Measurements from ENCODE around the gene MYO6.
"Not testable (repeated sequence)": the region's sequence is repeated elsewhere in the genome, so short reads cannot be mapped to it uniquely, and the experiment has no call there.

The MYO6 gene

GRCh38 chr6:75893776-75894152 lies 144.7 kb downstream of the MYO6 start:
- peak; percentile 66 for DNase-seq

- DNase-seq, result no peak
Measured at GRCh38 chr6:75896526-75896925, 147.5 kb downstream of the MYO6 start.

- DNase-seq, result not testable (repeated sequence)
Measured at GRCh38 chr6:75900216-75900615, 151.2 kb downstream of the MYO6 start.

- not testable (repeated sequence) for DNase-seq
Measured at GRCh38 chr6:75905129-75905528, 156.1 kb downstream of the MYO6 start.

GRCh38 chr6:75906871-75907270 lies 157.8 kb downstream of the MYO6 start:
- DNase-seq, result no peak

- DNase-seq, result no peak
Measured at GRCh38 chr6:75907444-75907843, 158.4 kb downstream of the MYO6 start.

GRCh38 chr6:75913040-75913439 lies 164.0 kb downstream of the MYO6 start:
- DNase-seq, result no peak

- DNase-seq, result no peak
Measured at GRCh38 chr6:75922226-75922625, 173.2 kb downstream of the MYO6 start.

- no peak for DNase-seq
Measured at GRCh38 chr6:75926293-75927168, 177.5 kb downstream of the MYO6 start.

- DNase-seq, result no peak
Measured at GRCh38 chr6:75931011-75931680, 182.1 kb downstream of the MYO6 start.

- DNase-seq, result peak; percentile 82
Measured at GRCh38 chr6:75932067-75932466, 183.0 kb downstream of the MYO6 start.

- DNase-seq, result no peak
Measured at GRCh38 chr6:75933387-75933975, 184.4 kb downstream of the MYO6 start.

- peak; percentile 87 for DNase-seq
Measured at GRCh38 chr6:75934643-75935472, 185.8 kb downstream of the MYO6 start.

- no peak for DNase-seq
Measured at GRCh38 chr6:75935473-75935793, 186.4 kb downstream of the MYO6 start.

- DNase-seq, result no peak
Measured at GRCh38 chr6:75936682-75937081, 187.6 kb downstream of the MYO6 start.

- no peak for DNase-seq
Measured at GRCh38 chr6:75937846-75938245, 188.8 kb downstream of the MYO6 start.

- DNase-seq, result no peak
Measured at GRCh38 chr6:75940564-75940963, 191.5 kb downstream of the MYO6 start.

- DNase-seq, result no peak
Measured at GRCh38 chr6:75941509-75941908, 192.5 kb downstream of the MYO6 start.

GRCh38 chr6:75943381-75943780 lies 194.3 kb downstream of the MYO6 start:
- DNase-seq, result no peak

GRCh38 chr6:75946146-75946831 lies 197.2 kb downstream of the MYO6 start:
- DNase-seq, result no peak

GRCh38 chr6:75947935-75948334 lies 198.9 kb downstream of the MYO6 start:
- DNase-seq, result no peak

GRCh38 chr6:75952128-75952527 lies 203.1 kb downstream of the MYO6 start:
- DNase-seq, result no peak

GRCh38 chr6:75963569-75963968 lies 214.5 kb downstream of the MYO6 start:
- DNase-seq, result no peak
